GM19397 (cell line): Measurements from ENCODE around the gene IGHMBP2.

Experiments used
- ATAC-seq: cut with Tn5 transposase; IDR thresholded peaks from one replicate; pipeline ENCODE4 v1.9.1; 2021; ENCODE audit warnings: mild to moderate bottlenecking, moderate library complexity; ENCODE audit not compliant: unreplicated experiment

The IGHMBP2 gene

GRCh38 chr11:68925611-68926010 lies 21.9 kb downstream of the IGHMBP2 start:
- ATAC-seq: no peak

GRCh38 chr11:68927280-68928135 lies 23.8 kb downstream of the IGHMBP2 start:
- no peak for ATAC-seq

- ATAC-seq: no peak
Measured at GRCh38 chr11:68928136-68928880, 24.6 kb downstream of the IGHMBP2 start.

- no peak for ATAC-seq
Measured at GRCh38 chr11:68929135-68929534, 25.4 kb downstream of the IGHMBP2 start.

- ATAC-seq: no peak
Measured at GRCh38 chr11:68929706-68930570, 26.2 kb downstream of the IGHMBP2 start.

GRCh38 chr11:68930991-68931855 lies 27.5 kb downstream of the IGHMBP2 start:
- ATAC-seq: no peak

GRCh38 chr11:68931911-68932310 lies 28.2 kb downstream of the IGHMBP2 start:
- no peak for ATAC-seq

GRCh38 chr11:68932358-68932757 lies 28.7 kb downstream of the IGHMBP2 start:
- no peak for ATAC-seq

GRCh38 chr11:68932933-68933577 lies 29.4 kb downstream of the IGHMBP2 start:
- no peak for ATAC-seq

- ATAC-seq: no peak
Measured at GRCh38 chr11:68933605-68934320, 30.1 kb downstream of the IGHMBP2 start.

- ATAC-seq: no peak
Measured at GRCh38 chr11:68934321-68934645, 30.6 kb downstream of the IGHMBP2 start.

GRCh38 chr11:68934666-68935065 lies 31.0 kb downstream of the IGHMBP2 start:
- ATAC-seq: no peak

- ATAC-seq: no peak
Measured at GRCh38 chr11:68935066-68935465, 31.4 kb downstream of the IGHMBP2 start.

- ATAC-seq: no peak
Measured at GRCh38 chr11:68935516-68936357, 32.0 kb downstream of the IGHMBP2 start.

GRCh38 chr11:68936358-68936636 lies 32.6 kb downstream of the IGHMBP2 start:
- no peak for ATAC-seq

GRCh38 chr11:68936676-68937620 lies 33.3 kb downstream of the IGHMBP2 start:
- no peak for ATAC-seq

- ATAC-seq: no peak
Measured at GRCh38 chr11:68938088-68938487, 34.4 kb downstream of the IGHMBP2 start.
